C4-2B (cell line): ENCODE data around the gene HS3ST4.

Experiments
- CTCF ChIP-seq: fragments of 450-650 bp; conservative IDR thresholded peaks from 2 replicates; pipeline ENCODE4 v1.5.1; 2017; ENCODE audit warnings: mild to moderate bottlenecking
- ZFX ChIP-seq: fragments of 450-650 bp; IDR thresholded peaks from 2 replicates; pipeline ENCODE4 v1.6.1; 2017

- TF ChIP-seq CTCF (no peak), ZFX (no peak)
Measured at GRCh38 chr16:25796239-25796638, 104.5 kb downstream of the HS3ST4 start.
